ENCODE data around the gene TNRC6C. TPM values are rescaled to one million over a fixed set of nuclear protein-coding genes. Genes with fewer than 3 reads are reported as not detected.

Gene TNRC6C
- total RNA-seq, 2 experiments from 2014 or later: 50.7 to 57.3 TPM

DNA sequence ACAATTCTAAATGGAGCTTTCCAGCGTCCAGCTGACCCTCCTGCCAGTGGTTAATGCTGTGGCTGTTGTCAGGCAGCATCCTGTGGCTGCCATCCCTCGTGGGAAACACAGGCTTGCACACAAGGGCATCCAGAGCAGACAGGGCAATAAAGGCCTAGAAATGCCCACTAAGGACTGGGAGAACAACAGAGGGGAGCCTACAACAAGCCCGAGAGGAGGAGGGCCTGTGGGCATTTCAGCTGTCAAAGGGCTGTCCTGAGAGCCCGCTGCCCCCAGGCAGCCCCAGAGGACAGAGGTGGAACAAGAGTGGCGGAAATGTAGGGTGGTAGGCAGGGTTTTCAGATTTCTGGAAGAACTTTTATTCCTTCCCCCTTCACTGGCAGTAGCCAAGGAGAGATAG lies 81.1 kb downstream of the TNRC6C start:
- Mint-ChIP-seq H3K36me3 (ENCODE audit: low read depth) (peaks cover 83% of the 10 kb centered on the region), H3K4me1 (ENCODE audit: low read depth) (peaks cover 59% of the 10 kb centered on the region), H3K9me3 (no peaks in the 10 kb centered on the region), H3K27ac (peak overlapping the region; percentile 94), H3K27me3 (no peaks in the 10 kb centered on the region), H3K4me3 (peak overlapping the region; percentile 35)
- Histone ChIP-seq H3K36me3 (ENCODE audit: insufficient read depth, low read length) (peaks cover 38% of the 10 kb centered on the region), H3K9me3 (ENCODE audit: control insufficient read depth in 1 of 2, insufficient read depth in 1 of 2, low read length in 2 of 2) (no peaks in the 10 kb centered on the region), H3K4me1 (ENCODE audit: insufficient read depth, low read length) (peaks cover 12% of the 10 kb centered on the region), H3K4me3 (ENCODE audit: low read length) (no peak overlapping the region), H3K27ac (ENCODE audit: low read depth in 1 of 2, low read length in 2 of 2) (no peak overlapping the region), H3K27me3 (ENCODE audit: control insufficient read depth in 1 of 2, insufficient read depth in 2 of 2, low read length in 2 of 2) (no peaks in the 10 kb centered on the region)
- no peak for TF ChIP-seq CTCF (IDR thresholded peaks at IDR 0.05)
- POLR2A ChIA-PET: no interaction called here
- intact Hi-C loops (cut with DNase I, micrococcal nuclease): loop anchor here in 1 of 2 experiments (5.0 kb wide), 1 partner anchor 38 kb away; no protein-coding TSS in a partner anchor
- ATAC-seq (ENCODE audit: poor library complexity) (no peak), DNase-seq (no peak)
- CTCF ChIA-PET: no interaction called here

- H3K4me1 Mint-ChIP-seq (ENCODE audit: low read depth): peaks cover 70% of the 10 kb centered on the region
- peaks cover 31% of the 10 kb centered on the region for H3K36me3 ChIP-seq (ENCODE audit: insufficient read depth, low read length)
- CTCF ChIA-PET: interaction anchor here (0.6 to 1.0 kb wide), 2 partner anchors 14 to 44 kb away, joined by 3 to 4 read pairs; no protein-coding TSS in a partner anchor
- POLR2A ChIA-PET: interaction anchor here (1.0 to 2.3 kb wide), 3 partner anchors 9 to 83 kb away, joined by 4 to 12 read pairs (median 4); partner anchors contain the start of gene TNRC6C
- peak in 13 of 14 experiments; percentile 15 to 73 (median 38) for DNase-seq
- peak overlapping the region; percentile 94 for H3K27ac Mint-ChIP-seq
- TF ChIP-seq CTCF (IDR thresholded peaks at IDR 0.05): no peak
- H3K27me3 Mint-ChIP-seq: no peaks in the 10 kb centered on the region
- peak overlapping the region; percentile 47 for H3K4me3 ChIP-seq (ENCODE audit: low read length)
- no peaks in the 10 kb centered on the region for H3K27me3 ChIP-seq (ENCODE audit: control insufficient read depth in 1 of 2, insufficient read depth in 2 of 2, low read length in 2 of 2)
- H3K36me3 Mint-ChIP-seq (ENCODE audit: low read depth): peaks cover 83% of the 10 kb centered on the region
- H3K9me3 Mint-ChIP-seq: no peaks in the 10 kb centered on the region
- peak overlapping the region; percentile 76 for H3K4me3 Mint-ChIP-seq
- peak overlapping the region in 1 of 2 donors; percentile 26 for H3K27ac ChIP-seq (ENCODE audit: low read depth in 1 of 2, low read length in 2 of 2)
- peak; percentile 91 for ATAC-seq (ENCODE audit: poor library complexity)
- H3K4me1 ChIP-seq (ENCODE audit: insufficient read depth, low read length): peaks cover 15% of the 10 kb centered on the region
- no peaks in the 10 kb centered on the region for H3K9me3 ChIP-seq (ENCODE audit: control insufficient read depth in 1 of 2, insufficient read depth in 1 of 2, low read length in 2 of 2)
- intact Hi-C loops (cut with DNase I, micrococcal nuclease): no loop called here
Observed at GRCh38 chr17:78040440-78041385, 82.2 kb downstream of the TNRC6C start.

DNA sequence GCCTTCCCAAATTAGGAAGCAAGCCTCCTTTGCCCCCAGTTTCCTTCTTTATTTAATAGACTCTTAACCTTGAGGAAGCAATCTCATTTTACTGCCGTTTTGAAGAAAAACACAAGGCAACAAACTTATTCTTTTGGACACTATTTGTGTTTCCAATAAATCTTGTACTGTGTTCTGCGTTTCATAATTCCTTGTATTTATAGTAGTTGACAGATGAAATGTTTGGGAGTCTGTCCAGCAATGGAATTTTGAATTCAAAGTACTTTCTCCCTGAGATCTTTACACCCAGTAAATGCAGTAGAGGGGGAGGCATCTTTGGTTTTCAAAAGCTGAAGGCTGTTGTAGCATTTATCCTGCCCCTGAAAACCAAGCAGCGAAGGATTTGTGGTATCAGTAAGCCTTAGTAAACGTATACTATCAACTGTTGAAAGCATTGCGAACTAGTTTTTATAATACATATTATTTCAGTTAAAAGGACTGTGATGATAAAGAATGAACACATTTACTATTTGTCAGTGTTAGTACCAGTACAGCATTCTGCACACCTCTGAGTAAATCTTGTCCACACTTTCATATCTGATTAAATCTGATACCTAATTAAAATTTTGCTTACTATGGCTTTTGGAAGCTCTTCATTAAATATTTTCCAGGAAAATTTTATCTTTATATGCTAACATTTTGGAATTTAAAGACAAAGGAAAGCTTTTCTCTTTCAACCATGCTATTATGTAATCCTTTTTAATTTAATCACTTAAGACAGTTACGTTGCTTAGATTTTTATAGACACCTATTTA lies 83.1 kb downstream of the TNRC6C start:
- H3K27me3 Mint-ChIP-seq: no peaks in the 10 kb centered on the region
- peaks cover 23% of the 10 kb centered on the region for H3K36me3 ChIP-seq (ENCODE audit: insufficient read depth, low read length)
- ATAC-seq (ENCODE audit: poor library complexity) (no peak), DNase-seq (no peak)
- peak overlapping the region; percentile 76 for H3K4me3 Mint-ChIP-seq
- no peak for TF ChIP-seq CTCF (IDR thresholded peaks at IDR 0.05)
- H3K4me1 ChIP-seq (ENCODE audit: insufficient read depth, low read length): peaks cover 15% of the 10 kb centered on the region
- intact Hi-C loops (cut with DNase I, micrococcal nuclease): no loop called here
- no peaks in the 10 kb centered on the region for H3K27me3 ChIP-seq (ENCODE audit: control insufficient read depth in 1 of 2, insufficient read depth in 2 of 2, low read length in 2 of 2)
- H3K27ac Mint-ChIP-seq: peak overlapping the region; percentile 94
- POLR2A ChIA-PET: interaction anchor here (1.0 to 2.3 kb wide), 3 partner anchors 10 to 84 kb away, joined by 4 to 12 read pairs (median 4); partner anchors contain the start of gene TNRC6C
- peaks cover 79% of the 10 kb centered on the region for H3K4me1 Mint-ChIP-seq (ENCODE audit: low read depth)
- H3K36me3 Mint-ChIP-seq (ENCODE audit: low read depth): peaks cover 80% of the 10 kb centered on the region
- H3K4me3 ChIP-seq (ENCODE audit: low read length): peak overlapping the region; percentile 47
- H3K9me3 ChIP-seq (ENCODE audit: control insufficient read depth in 1 of 2, insufficient read depth in 1 of 2, low read length in 2 of 2): no peaks in the 10 kb centered on the region
- peak overlapping the region in 1 of 2 donors; percentile 22 for H3K27ac ChIP-seq (ENCODE audit: low read depth in 1 of 2, low read length in 2 of 2)
- H3K9me3 Mint-ChIP-seq: no peaks in the 10 kb centered on the region
- CTCF ChIA-PET: no interaction called here

Data from CD4-positive, alpha-beta T cell (primary cell).